HG03565 (cell line): Measurements from ENCODE around the gene MGAT5.

ENCODE experiments used
- ATAC-seq: cut with Tn5 transposase; IDR thresholded peaks from one replicate; pipeline ENCODE4 v1.9.1; 2021; ENCODE audit warnings: mild to moderate bottlenecking, moderate library complexity; ENCODE audit not compliant: unreplicated experiment

The MGAT5 gene

GRCh38 chr2:134331081-134331480, 77.2 kb downstream of the MGAT5 start:
- ATAC-seq = no peak

GRCh38 chr2:134333646-134334189, 79.8 kb downstream of the MGAT5 start:
- ATAC-seq = no peak

GRCh38 chr2:134334542-134335353, 80.9 kb downstream of the MGAT5 start:
- no peak for ATAC-seq

GRCh38 chr2:134335601-134336000, 81.7 kb downstream of the MGAT5 start:
- no peak for ATAC-seq

- peak; percentile 93 for ATAC-seq
These were observed 82.5 kb downstream of the MGAT5 start for GRCh38 chr2:134336352-134336751.

DNA sequence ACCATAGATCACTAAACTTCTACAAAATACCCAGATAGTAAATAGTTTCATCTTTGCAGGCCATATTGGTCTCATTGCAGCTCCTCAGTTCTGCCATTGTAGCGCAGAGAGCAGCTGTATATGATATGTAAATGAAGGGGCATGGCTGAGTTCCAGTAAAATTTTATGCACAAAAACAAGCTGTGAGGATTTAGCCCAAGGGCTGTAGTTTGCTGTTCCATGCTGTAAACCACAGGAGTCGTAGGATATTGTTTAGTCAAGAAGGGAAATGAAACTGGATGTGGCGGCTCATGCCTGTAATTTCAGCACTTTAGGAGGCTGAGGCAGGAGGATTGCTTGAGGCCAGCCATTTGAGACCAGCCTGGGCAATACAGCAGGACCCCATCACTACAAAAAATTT, 83.0 kb downstream of the MGAT5 start:
- no peak for ATAC-seq

- no peak for ATAC-seq
These were observed 83.8 kb downstream of the MGAT5 start for GRCh38 chr2:134337631-134338030.

- ATAC-seq = no peak
These were observed 84.3 kb downstream of the MGAT5 start for GRCh38 chr2:134338208-134338607.

- no peak for ATAC-seq
These were observed 87.6 kb downstream of the MGAT5 start for GRCh38 chr2:134341476-134341875.

DNA sequence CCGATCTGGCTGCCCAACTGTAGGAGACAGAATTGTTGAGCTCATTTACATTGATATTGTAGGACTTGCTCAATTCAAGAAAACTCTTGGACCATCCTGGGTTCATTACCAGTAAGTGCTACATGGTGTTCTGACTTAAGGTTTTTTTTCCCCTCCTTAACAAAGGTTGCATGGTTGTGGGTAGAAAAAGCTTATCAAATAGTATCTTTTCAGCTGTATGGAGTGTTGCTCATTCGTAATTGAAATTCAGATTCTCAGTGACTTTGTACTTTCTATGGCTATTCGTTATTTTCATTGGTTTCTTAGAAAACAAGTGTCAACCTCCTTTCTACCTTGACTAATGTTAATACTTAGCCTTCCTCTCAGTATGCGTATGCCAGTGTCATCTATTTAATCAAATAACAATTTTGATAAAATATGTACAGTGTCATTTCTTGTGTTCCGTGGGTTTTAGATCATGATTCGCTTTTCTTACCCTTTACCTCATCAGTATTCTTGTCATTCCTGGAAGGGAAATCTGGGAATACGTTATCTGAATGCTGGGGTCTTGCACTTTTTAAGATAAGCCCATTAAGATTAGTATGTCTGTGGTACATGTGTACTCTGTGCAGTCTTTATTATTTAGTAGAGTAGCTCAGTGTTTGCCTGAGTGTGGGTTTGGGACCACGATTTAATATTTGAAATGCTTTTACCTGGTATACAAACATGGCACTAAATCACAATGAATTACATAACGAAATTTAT, 91.3 kb downstream of the MGAT5 start:
- no peak for ATAC-seq

DNA sequence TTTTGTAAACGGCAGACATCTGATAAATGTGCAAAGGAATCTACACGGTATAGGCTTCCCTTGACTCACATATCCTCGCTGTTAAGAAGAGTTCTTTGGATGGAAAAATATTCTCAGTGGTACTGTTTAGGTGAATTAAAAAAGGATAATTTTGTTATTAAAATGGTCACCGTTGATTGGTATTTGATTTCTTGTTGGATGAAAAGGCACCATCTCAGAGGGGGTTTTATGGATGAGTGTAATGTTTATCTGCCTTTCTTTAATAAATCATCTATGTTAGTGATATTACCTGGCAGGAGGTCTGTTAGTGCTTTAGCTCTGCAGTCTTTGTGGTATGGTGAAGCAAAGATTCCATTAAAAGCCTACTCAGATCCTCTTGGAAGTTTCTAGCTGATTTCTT, 92.3 kb downstream of the MGAT5 start:
- no peak for ATAC-seq

DNA sequence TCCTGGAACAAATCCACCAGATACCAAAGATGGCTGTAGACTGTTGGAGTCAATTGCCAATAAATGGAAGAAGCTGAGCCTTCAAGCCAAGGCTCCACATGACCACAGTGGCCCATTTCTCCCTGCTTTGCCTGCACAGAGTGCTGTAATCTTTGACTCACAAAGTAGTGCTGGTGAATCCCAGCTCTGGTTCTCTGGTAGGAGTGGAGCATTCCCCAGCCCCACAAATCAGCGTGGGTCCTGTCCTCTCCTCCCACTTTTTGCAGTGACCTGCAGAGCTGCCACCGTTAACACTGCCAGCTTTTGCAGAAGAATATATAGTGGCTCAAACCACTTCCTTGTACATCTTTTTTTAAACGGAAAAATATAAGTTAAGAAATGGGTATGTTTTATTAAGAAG, 93.9 kb downstream of the MGAT5 start:
- ATAC-seq = no peak

DNA sequence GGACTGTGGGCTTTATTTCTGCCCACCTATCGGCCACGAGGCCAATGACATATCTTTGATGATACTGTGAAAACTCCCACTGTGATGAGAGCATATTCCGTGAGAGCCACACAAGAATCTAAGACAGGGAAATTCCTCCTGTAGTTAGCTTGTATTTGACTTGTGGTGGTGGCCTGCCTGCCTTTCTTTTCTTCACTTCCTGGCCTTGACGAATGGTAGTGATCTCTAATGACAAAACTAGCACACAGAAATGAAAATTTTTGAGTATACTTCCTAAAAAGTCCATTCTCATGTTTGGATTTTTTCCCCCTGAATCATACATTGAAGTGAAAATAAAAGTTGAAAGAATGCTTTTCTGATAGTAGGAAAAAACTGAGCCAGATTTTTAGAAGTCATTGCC, 94.4 kb downstream of the MGAT5 start:
- ATAC-seq = no peak

GRCh38 chr2:134348760-134349159, 94.9 kb downstream of the MGAT5 start:
- ATAC-seq = no peak

- no peak for ATAC-seq
These were observed 97.1 kb downstream of the MGAT5 start for GRCh38 chr2:134351016-134351415.

DNA sequence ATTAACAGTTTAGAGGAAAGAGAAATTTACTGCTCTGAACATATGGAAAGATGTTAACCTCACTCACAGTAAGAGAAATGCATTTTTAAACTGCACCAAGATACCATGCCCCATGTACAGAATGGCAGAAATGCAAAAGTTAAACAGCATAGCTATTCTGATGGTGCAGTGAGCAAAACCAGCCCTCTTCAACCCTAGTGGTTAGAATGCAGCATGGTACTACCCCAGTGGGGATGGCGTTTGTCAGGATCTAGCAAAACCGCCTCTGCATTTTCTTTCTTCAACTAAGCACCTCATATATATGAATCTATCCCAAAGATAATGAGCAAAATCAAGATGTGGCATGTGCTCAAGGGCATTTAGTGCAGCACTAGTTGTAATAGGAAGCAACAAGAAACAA, 98.0 kb downstream of the MGAT5 start:
- ATAC-seq = no peak

DNA sequence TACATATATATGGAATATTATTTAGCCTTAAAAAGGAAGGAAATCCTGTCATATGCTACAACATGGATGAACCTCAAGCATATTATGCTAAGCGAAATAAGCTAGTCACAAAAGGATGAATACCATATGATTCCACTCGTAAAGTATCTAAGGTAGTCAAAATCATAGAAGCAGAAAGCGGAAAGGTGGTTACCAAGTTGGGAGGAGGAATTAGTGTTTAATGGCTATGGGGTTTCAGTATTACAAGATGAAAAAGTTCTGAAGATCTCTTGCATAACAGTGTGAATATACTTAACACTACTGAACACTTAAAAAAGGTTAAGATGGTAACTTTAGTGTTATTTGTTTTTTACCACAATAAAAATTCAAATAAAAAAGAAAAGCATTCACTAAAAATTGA, 99.0 kb downstream of the MGAT5 start:
- ATAC-seq = peak; percentile 64

GRCh38 chr2:134354611-134355010, 100.7 kb downstream of the MGAT5 start:
- no peak for ATAC-seq

- no peak for ATAC-seq
These were observed 103.9 kb downstream of the MGAT5 start for GRCh38 chr2:134357814-134358213.

DNA sequence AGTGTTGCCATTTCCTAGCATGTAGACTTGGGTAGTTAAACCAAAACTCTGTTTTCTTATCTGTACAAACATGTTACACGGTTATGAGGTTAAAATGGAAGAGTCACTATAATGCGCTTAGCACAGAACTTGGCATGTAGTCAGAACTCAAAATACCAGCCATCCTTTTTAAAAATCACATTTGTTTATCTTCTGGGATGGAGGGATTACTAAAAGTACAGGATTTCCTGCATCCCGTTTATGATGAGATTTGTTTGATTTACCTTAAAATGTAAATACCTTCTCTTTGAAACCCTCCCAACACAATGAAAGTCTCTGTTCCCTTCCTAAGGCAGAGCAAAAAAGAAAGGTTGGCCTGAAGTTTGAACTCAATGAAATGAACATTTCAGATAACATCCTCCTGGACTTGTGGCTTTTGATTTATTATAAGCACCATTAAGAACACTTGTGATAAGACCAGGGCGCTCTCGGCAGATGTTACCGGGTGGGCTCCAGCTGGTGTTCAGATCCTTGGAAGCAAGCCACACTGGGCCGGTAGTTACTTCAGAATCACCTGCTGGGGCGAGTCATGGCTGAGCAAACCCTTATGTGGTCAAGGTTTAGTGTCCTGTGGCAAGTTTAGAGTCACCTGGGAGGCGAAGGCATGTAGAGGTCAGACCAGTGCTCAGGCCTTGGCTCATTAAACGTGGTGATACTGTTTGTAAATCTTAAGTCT, 105.7 kb downstream of the MGAT5 start:
- ATAC-seq = no peak

DNA sequence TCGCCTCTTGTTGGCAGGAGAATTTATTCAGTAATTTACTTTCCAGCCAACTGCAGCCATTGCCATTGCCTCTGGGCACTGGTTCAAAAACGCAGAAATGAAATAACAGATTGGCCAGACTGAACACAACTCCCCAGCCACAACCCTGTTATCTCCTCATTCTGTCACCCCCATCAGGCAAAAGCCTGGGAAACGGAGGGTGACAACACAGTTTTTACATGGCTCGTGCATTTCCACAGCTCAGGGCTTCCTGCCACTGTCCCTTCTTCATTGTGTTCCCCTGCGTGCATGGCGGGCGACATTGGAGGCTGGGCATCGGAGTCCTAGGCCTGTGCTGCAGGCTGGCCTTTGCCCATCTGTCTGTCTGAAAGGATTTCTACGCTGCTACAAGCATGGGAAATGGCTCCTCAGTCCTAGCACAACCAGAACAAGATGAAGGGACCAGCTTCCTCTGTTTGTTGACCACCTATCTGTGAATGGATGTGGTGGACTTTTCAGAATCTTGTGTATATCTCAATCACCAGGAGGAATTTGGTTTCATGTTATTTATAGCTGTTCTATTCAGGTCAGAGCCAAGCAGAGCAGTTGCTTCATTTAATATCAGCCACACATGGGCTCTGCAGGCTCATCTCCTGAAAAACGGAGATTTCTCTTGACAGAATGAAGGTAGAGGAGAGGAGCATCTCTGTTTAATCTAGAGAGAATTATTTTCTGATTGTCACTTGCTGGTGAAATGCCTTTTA, 107.0 kb downstream of the MGAT5 start:
- no peak for ATAC-seq
